Measurements from ENCODE around the gene SYT5. TPM values are rescaled to one million over a fixed set of nuclear protein-coding genes. Genes with fewer than 3 reads are reported as not detected.
A peak's percentile ranks its signal among the peaks of the same experiment; 100 is the strongest.

SYT5 gene
- total and polyA plus RNA-seq, 9 of the 15 experiments (the other 6 are each of a cell fraction or from before 2014, with no cell fraction given) = 1.3 to 20.9 (median 8.8) TPM

DNA sequence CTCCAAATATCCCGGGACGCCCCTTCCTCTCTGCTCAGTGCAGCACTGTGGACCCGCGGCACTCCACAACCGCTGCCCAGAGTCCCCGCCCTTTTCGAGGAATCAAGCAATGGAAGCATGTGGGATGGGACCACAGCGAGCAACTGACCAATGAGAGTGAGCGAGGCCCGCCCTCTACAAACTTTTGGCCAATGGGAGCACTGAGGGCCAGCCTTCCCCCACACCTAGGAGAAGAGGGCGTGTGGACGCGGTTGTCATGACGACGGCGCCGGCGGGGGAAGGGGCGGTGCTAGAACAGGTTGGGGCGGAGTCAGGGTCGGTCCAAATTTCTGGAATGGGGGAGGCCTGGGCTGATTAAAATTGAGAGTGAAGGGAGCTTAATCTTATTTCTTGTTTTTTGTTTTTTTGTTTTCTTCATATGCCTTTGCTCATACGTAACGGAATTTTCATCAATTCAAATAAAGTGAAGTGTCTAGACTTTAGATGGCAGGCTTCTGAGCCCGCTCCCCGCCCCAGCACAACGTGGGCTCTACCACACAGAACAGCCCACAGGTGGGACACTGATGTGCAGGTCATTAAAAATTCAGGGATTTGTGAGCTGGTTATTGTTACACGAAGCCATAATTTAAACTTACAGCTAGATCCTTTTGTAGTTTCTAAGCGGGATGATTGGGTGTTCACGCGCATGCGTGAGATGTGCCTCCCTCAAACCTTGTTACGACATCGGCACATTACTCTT is 13.4 kb downstream of the SYT5 start, which contains the start of gene DNAAF3 (continued):
- TF ChIP-seq NFYB (IDR thresholded peaks at IDR 0.05; ENCODE audit: extremely low read depth, insufficient read length) = peak; percentile 99
- TF ChIP-seq CHD1 (IDR thresholded peaks at IDR 0.05; ENCODE audit: low read length) = no peak
- TF ChIP-seq POLR2A (conservative IDR thresholded peaks at IDR 0.05) = no peak
- TF ChIP-seq ZNF384 (IDR thresholded peaks at IDR 0.05; ENCODE audit: low read depth, low read length) = no peak
- no peak for TF ChIP-seq ZKSCAN1 (IDR thresholded peaks at IDR 0.05; ENCODE audit: low read depth, low read length)
- TF ChIP-seq COPS2 (conservative IDR thresholded peaks at IDR 0.05) = no peak
- TF ChIP-seq, protein P1, sequence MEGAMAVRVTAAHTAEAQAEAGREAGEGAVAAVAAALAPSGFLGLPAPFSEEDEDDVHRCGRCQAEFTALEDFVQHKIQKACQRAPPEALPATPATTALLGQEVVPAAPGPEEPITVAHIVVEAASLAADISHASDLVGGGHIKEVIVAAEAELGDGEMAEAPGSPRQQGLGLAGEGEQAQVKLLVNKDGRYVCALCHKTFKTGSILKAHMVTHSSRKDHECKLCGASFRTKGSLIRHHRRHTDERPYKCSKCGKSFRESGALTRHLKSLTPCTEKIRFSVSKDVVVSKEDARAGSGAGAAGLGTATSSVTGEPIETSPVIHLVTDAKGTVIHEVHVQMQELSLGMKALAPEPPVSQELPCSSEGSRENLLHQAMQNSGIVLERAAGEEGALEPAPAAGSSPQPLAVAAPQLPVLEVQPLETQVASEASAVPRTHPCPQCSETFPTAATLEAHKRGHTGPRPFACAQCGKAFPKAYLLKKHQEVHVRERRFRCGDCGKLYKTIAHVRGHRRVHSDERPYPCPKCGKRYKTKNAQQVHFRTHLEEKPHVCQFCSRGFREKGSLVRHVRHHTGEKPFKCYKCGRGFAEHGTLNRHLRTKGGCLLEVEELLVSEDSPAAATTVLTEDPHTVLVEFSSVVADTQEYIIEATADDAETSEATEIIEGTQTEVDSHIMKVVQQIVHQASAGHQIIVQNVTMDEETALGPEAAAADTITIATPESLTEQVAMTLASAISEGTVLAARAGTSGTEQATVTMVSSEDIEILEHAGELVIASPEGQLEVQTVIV (CRISPR knock-in tag; IDR thresholded peaks at IDR 0.05; ENCODE audit: borderline replicate concordance) = no peak
- no peak for TF ChIP-seq ILK (tag; IDR thresholded peaks at IDR 0.05; ENCODE audit: borderline replicate concordance, low read depth)
- no peak; the same call in 1 of the 2 replicates for TF ChIP-seq ZNF23 (CRISPR knock-in tag; IDR thresholded peaks at IDR 0.05)
- peak; percentile 93 to 94 for TF ChIP-seq NRF1 (conservative IDR thresholded peaks at IDR 0.05 in 1 of 2, IDR thresholded peaks at IDR 0.05 in 1 of 2)
- no peak for TF ChIP-seq ZNF584 (CRISPR knock-in tag; IDR thresholded peaks at IDR 0.05; ENCODE audit: low read depth)
- no peak for TF ChIP-seq ZNF79 (CRISPR knock-in tag; IDR thresholded peaks at IDR 0.05; ENCODE audit: low read depth)
- no peak for TF ChIP-seq ZNF444 (CRISPR knock-in tag; IDR thresholded peaks at IDR 0.05)
- no peak for TF ChIP-seq MCM3 (IDR thresholded peaks at IDR 0.05)
- TF ChIP-seq MAZ (CRISPR knock-in tag; conservative IDR thresholded peaks at IDR 0.05 in 1 of 2, IDR thresholded peaks at IDR 0.05 in 1 of 2) = peak in 1 of 2 experiments; percentile 76; a peak in 1 of 4 replicates
- TF ChIP-seq SMAD3 (CRISPR knock-in tag; conservative IDR thresholded peaks at IDR 0.05) = peak; percentile 78
- no peak for TF ChIP-seq PURB (CRISPR knock-in tag; IDR thresholded peaks at IDR 0.05; ENCODE audit: low read depth)
- peak in 1 of 2 experiments; percentile 99; a peak in 2 of 4 replicates for TF ChIP-seq NONO (IDR thresholded peaks at IDR 0.05; ENCODE audit: low read depth in 2 of 2, low read length in 1 of 2)
- TF ChIP-seq MTA1 (IDR thresholded peaks at IDR 0.05; ENCODE audit: borderline replicate concordance) = no peak
- TF ChIP-seq KDM1A (IDR thresholded peaks at IDR 0.05) = no peak
- no peak for TF ChIP-seq NCOA1 (IDR thresholded peaks at IDR 0.05; ENCODE audit: low read depth)
- TF ChIP-seq HCFC1 (IDR thresholded peaks at IDR 0.05; ENCODE audit: low read depth, low read length) = 0 out of 2 replicates have a peak, but pooled peaks have one; percentile 2
- TF ChIP-seq SUPT5H (IDR thresholded peaks at IDR 0.05) = no peak
- TF ChIP-seq CBX3 (IDR thresholded peaks at IDR 0.05; ENCODE audit: borderline replicate concordance in 1 of 2, low read length in 2 of 2) = no peak
- no peak for TF ChIP-seq XRCC3 (IDR thresholded peaks at IDR 0.05)
- TF ChIP-seq, protein P2, sequence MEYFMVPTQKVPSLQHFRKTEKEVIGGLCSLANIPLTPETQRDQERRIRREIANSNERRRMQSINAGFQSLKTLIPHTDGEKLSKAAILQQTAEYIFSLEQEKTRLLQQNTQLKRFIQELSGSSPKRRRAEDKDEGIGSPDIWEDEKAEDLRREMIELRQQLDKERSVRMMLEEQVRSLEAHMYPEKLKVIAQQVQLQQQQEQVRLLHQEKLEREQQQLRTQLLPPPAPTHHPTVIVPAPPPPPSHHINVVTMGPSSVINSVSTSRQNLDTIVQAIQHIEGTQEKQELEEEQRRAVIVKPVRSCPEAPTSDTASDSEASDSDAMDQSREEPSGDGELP (CRISPR knock-in tag; IDR thresholded peaks at IDR 0.05; ENCODE audit: borderline replicate concordance) = no peak
